Activated CD4-positive, alpha-beta T cell treated with anti-CD3 and anti-CD28 coated beads, Interleukin-2, amount 10 ng/mL, durations not matched to agents 7 days and 5 days (primary cell): ENCODE data around the gene SPRN. TPM values are rescaled to one million over a fixed set of nuclear protein-coding genes. Genes with fewer than 3 reads are reported as not detected.

ENCODE experiments used
- CTCF ChIA-PET: fragments of 350-600 bp; sonication (Branson Sonifier 250); formaldehyde crosslinking; loops from one replicate; lab custom pipeline; 2021; ENCODE audit warnings: antibody characterized with exemption; lab: Charles Lee
- POLR2A ChIA-PET: fragments of 350-600 bp; sonication (Branson Sonifier 250); formaldehyde crosslinking; loops from one replicate; lab custom pipeline; 2021; ENCODE audit warnings: antibody characterized with exemption; lab: Charles Lee
- DNase-seq: peaks from one replicate; pipeline ENCODE4 v3.0.0-alpha.2; 2020
- H3K27ac Mint-ChIP-seq: one replicate; pipeline ENCODE4 v1.8.0; 2021; ENCODE audit warnings: mild to moderate bottlenecking, moderate library complexity, mixed read lengths
- H3K27me3 Mint-ChIP-seq: one replicate; pipeline ENCODE4 v1.8.0; 2021; ENCODE audit warnings: mixed read lengths
- H3K36me3 Mint-ChIP-seq: one replicate; pipeline ENCODE4 v1.8.0; 2021; ENCODE audit warnings: low read depth, mixed read lengths
- H3K4me1 Mint-ChIP-seq: one replicate; pipeline ENCODE4 v1.8.0; 2021; ENCODE audit warnings: mixed read lengths
- H3K4me3 Mint-ChIP-seq: one replicate; pipeline ENCODE4 v1.8.0; 2021; ENCODE audit warnings: mild to moderate bottlenecking, moderate library complexity, mixed read lengths
- H3K9me3 Mint-ChIP-seq: one replicate; pipeline ENCODE4 v1.8.0; 2021; ENCODE audit warnings: mixed read lengths
- total RNA-seq, 2 experiments: library from RNA; stranded (reverse); gene quantifications; one replicate each; pipeline ENCODE4 v1.2.3, GENCODE V29; 2021

Gene SPRN
- total RNA-seq, 2 experiments from 2014 or later = not detected

GRCh38 chr10:133453516-133454203, 29.2 kb upstream of the SPRN start, which contains the start of gene SCART1:
TSS of gene SCART1 (plus strand) at chr10:133453945. CDS start at chr10:133453998, 53 bp downstream.
- ChIA-PET CTCF (interaction anchor here (1.5 to 1.7 kb wide), 2 partner anchors 11 to 13 kb away, joined by 3 to 4 read pairs; no protein-coding TSS in a partner anchor), POLR2A (no interaction called here)
- H3K27ac Mint-ChIP-seq = no peak within 1 kb of the TSS
- H3K4me3 Mint-ChIP-seq = peak within 1 kb of the TSS; percentile 42
- DNase-seq = no peak
- H3K4me1 Mint-ChIP-seq = no peaks in the 10 kb centered on the region
- H3K27me3 Mint-ChIP-seq = peaks cover 5% of the 10 kb centered on the region
- no peaks in the 10 kb centered on the region for H3K36me3 Mint-ChIP-seq
- peaks cover 9% of the 10 kb centered on the region for H3K9me3 Mint-ChIP-seq

GRCh38 chr10:133452453-133452852, 28.0 kb upstream of the SPRN start:
- Mint-ChIP-seq H3K9me3 (peaks cover 20% of the 10 kb centered on the region), H3K27me3 (peaks cover 5% of the 10 kb centered on the region), H3K27ac (no peak overlapping the region), H3K4me3 (no peak overlapping the region), H3K36me3 (peaks cover 8% of the 10 kb centered on the region), H3K4me1 (no peaks in the 10 kb centered on the region)
- ChIA-PET CTCF (interaction anchor here (1.5 kb wide), 1 partner anchor 12 kb away, joined by 3 read pairs; no protein-coding TSS in a partner anchor), POLR2A (no interaction called here)
- no peak for DNase-seq

- H3K27me3 Mint-ChIP-seq = peaks cover 5% of the 10 kb centered on the region
- H3K9me3 Mint-ChIP-seq = peaks cover 29% of the 10 kb centered on the region
- POLR2A ChIA-PET = no interaction called here
- CTCF ChIA-PET = no interaction called here
- DNase-seq = no peak
- H3K36me3 Mint-ChIP-seq = peaks cover 8% of the 10 kb centered on the region
- H3K4me3 Mint-ChIP-seq = no peak overlapping the region
- no peak overlapping the region for H3K27ac Mint-ChIP-seq
- no peaks in the 10 kb centered on the region for H3K4me1 Mint-ChIP-seq
Observed at GRCh38 chr10:133451346-133451745, 26.9 kb upstream of the SPRN start.

- H3K36me3 Mint-ChIP-seq = peaks cover 12% of the 10 kb centered on the region
- peaks cover 34% of the 10 kb centered on the region for H3K9me3 Mint-ChIP-seq
- ChIA-PET POLR2A (no interaction called here), CTCF (interaction anchor here (0.8 kb wide), 1 partner anchor 54 kb away, joined by 3 read pairs; no protein-coding TSS in a partner anchor)
- no peak overlapping the region for H3K4me3 Mint-ChIP-seq
- peaks cover 4% of the 10 kb centered on the region for H3K27me3 Mint-ChIP-seq
- peaks cover 2% of the 10 kb centered on the region for H3K4me1 Mint-ChIP-seq
- no peak overlapping the region for H3K27ac Mint-ChIP-seq
- no peak for DNase-seq
Observed at GRCh38 chr10:133448120-133448519, 23.7 kb upstream of the SPRN start.

- Mint-ChIP-seq H3K9me3 (peaks cover 34% of the 10 kb centered on the region), H3K27me3 (peaks cover 3% of the 10 kb centered on the region), H3K4me1 (peaks cover 13% of the 10 kb centered on the region), H3K4me3 (no peak overlapping the region), H3K36me3 (peaks cover 12% of the 10 kb centered on the region), H3K27ac (no peak overlapping the region)
- ChIA-PET POLR2A (no interaction called here), CTCF (no interaction called here)
- no peak for DNase-seq
Observed at GRCh38 chr10:133446979-133447378, 22.6 kb upstream of the SPRN start.

GRCh38 chr10:133445751-133446708, 21.6 kb upstream of the SPRN start:
- Mint-ChIP-seq H3K27ac (no peak overlapping the region), H3K9me3 (peaks cover 34% of the 10 kb centered on the region), H3K4me1 (peaks cover 18% of the 10 kb centered on the region), H3K36me3 (peaks cover 12% of the 10 kb centered on the region), H3K4me3 (no peak overlapping the region), H3K27me3 (peaks cover 3% of the 10 kb centered on the region)
- POLR2A ChIA-PET = no interaction called here
- no peak for DNase-seq
- CTCF ChIA-PET = no interaction called here

- Mint-ChIP-seq H3K36me3 (peaks cover 12% of the 10 kb centered on the region), H3K9me3 (peaks cover 34% of the 10 kb centered on the region), H3K4me3 (no peak overlapping the region), H3K27me3 (peaks cover 3% of the 10 kb centered on the region), H3K4me1 (peaks cover 18% of the 10 kb centered on the region), H3K27ac (no peak overlapping the region)
- POLR2A ChIA-PET = no interaction called here
- CTCF ChIA-PET = no interaction called here
- no peak for DNase-seq
Observed at GRCh38 chr10:133445268-133445732, 20.9 kb upstream of the SPRN start.

- peaks cover 3% of the 10 kb centered on the region for H3K27me3 Mint-ChIP-seq
- peaks cover 12% of the 10 kb centered on the region for H3K36me3 Mint-ChIP-seq
- ChIA-PET CTCF (no interaction called here), POLR2A (no interaction called here)
- DNase-seq = no peak
- no peak overlapping the region for H3K4me3 Mint-ChIP-seq
- H3K4me1 Mint-ChIP-seq = peaks cover 18% of the 10 kb centered on the region
- peaks cover 34% of the 10 kb centered on the region for H3K9me3 Mint-ChIP-seq
- H3K27ac Mint-ChIP-seq = no peak overlapping the region
Observed at GRCh38 chr10:133444342-133445267, 20.2 kb upstream of the SPRN start.

- no peak overlapping the region for H3K4me3 Mint-ChIP-seq
Observed at GRCh38 chr10:133442967-133443924, 18.8 kb upstream of the SPRN start.

GRCh38 chr10:133442191-133442966, 18.0 kb upstream of the SPRN start:
- Mint-ChIP-seq H3K36me3 (peaks cover 4% of the 10 kb centered on the region), H3K27me3 (no peaks in the 10 kb centered on the region), H3K4me1 (peaks cover 21% of the 10 kb centered on the region), H3K4me3 (peak overlapping the region; percentile 5), H3K9me3 (peaks cover 14% of the 10 kb centered on the region), H3K27ac (peak overlapping the region; percentile 55)
- peak; percentile 27 for DNase-seq
- ChIA-PET CTCF (interaction anchor here (0.9 to 1.9 kb wide), 4 partner anchors 13 to 78 kb away, joined by 4 to 6 read pairs (median 6); no protein-coding TSS in a partner anchor), POLR2A (no interaction called here)

More at GRCh38 chr10:133442967-133443924, 18.8 kb upstream of the SPRN start:
- CTCF ChIA-PET = no interaction called here
- no peak for DNase-seq
- H3K36me3 Mint-ChIP-seq = peaks cover 12% of the 10 kb centered on the region
- POLR2A ChIA-PET = no interaction called here
- peak overlapping the region; percentile 55 for H3K27ac Mint-ChIP-seq
- H3K27me3 Mint-ChIP-seq = no peaks in the 10 kb centered on the region
- peaks cover 23% of the 10 kb centered on the region for H3K9me3 Mint-ChIP-seq
- H3K4me1 Mint-ChIP-seq = peaks cover 21% of the 10 kb centered on the region
